Measurements from ENCODE around the gene SLC9A6.

DNA sequence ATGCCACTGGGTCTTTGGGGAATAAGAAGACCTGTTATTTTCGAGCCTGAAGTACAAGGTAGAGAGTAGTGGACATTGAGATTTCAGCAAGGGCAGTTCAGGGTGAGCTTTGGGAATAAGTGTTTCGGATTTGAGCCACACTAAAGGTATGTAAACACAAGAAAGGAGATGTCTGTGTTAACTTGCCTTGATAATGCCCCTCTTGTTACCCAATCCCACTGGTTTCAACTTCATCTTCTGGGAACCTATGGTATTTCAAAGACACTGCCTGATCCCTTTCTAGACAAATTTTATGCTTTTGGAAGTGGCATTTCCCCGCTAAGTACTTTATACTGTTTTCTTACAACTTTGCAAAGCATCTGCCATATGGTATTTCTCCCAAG is 79.4 kb downstream of the SLC9A6 start:
- TF ChIP-seq, protein P1, sequence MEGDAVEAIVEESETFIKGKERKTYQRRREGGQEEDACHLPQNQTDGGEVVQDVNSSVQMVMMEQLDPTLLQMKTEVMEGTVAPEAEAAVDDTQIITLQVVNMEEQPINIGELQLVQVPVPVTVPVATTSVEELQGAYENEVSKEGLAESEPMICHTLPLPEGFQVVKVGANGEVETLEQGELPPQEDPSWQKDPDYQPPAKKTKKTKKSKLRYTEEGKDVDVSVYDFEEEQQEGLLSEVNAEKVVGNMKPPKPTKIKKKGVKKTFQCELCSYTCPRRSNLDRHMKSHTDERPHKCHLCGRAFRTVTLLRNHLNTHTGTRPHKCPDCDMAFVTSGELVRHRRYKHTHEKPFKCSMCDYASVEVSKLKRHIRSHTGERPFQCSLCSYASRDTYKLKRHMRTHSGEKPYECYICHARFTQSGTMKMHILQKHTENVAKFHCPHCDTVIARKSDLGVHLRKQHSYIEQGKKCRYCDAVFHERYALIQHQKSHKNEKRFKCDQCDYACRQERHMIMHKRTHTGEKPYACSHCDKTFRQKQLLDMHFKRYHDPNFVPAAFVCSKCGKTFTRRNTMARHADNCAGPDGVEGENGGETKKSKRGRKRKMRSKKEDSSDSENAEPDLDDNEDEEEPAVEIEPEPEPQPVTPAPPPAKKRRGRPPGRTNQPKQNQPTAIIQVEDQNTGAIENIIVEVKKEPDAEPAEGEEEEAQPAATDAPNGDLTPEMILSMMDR (IDR thresholded peaks at IDR 0.05) = no peak
- no peak for TF ChIP-seq EZH2 (IDR thresholded peaks at IDR 0.05)

Data from neural progenitor cell (in vitro differentiated cells).